Mammary epithelial cell (primary cell): ENCODE data around the gene LILRA1.

Source experiments
- EZH2 ChIP-seq: IDR thresholded peaks from 2 replicates; pipeline ENCODE4 v1.6.1; 2012; ENCODE audit warnings: low read length, inconsistent platforms, borderline replicate concordance
- TF ChIP-seq, protein P1 (sequence below), 2 donors: IDR thresholded peaks in 1 of 2; conservative IDR thresholded peaks in 1 of 2; 2 replicates each; pipeline ENCODE4 v1.5.1; 2011 to 2012; ENCODE audit warnings: inconsistent platforms in 2 of 2, low read length in 2 of 2, mild to moderate bottlenecking in 2 of 2, control low read depth in 1 of 2, low read depth in 1 of 2; ENCODE audit not compliant: insufficient read depth in 1 of 2; ENCODE audit errors: extremely low read depth in 1 of 2

DNA sequence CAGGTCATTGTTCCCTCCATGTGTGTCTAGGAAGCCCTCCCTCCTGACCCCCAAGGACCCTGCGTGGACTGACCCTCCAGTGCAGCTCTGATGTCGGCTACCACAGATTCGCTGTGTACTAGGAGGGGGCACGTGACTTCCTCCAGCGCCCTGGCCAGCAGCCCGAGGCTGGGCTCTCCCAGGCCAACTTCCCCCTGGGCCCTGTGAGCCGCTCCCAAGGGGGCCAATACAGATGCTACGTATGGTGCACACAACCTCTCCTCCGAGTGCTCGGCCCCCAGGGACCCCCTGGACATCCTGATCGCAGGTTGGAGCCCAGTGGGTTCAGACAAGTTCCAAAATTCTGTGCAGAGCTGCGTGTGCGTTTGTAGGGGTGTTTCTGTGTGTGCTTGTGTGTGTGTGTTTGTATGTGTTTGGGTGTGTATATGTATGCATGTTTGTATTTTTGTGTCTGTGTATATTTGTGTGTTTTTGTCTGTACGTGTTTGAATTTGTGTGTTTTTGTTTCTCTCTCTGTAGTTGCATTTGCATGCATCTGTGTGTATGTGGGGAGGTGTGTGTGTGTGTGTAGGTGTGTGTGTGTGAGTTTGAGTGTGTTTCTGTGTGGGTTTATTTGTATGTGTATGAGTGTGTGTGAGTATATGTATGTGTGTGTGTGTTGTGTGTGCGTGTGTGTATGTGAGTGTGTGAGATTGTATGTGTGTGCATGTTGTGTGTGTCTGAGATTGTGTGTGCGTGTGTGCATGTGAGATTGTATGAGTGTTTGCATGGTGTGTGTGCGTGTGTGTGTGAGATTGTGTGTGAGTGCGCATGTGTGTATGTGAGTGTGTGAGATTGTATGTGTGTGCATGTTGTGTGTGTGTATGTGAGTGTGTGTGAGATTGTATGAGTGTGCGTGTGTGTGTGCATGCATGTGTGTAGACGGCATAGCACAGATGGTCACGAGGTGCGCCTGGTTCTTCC, 41.2 kb upstream of the LILRA1 start:
- TF ChIP-seq, protein P1, sequence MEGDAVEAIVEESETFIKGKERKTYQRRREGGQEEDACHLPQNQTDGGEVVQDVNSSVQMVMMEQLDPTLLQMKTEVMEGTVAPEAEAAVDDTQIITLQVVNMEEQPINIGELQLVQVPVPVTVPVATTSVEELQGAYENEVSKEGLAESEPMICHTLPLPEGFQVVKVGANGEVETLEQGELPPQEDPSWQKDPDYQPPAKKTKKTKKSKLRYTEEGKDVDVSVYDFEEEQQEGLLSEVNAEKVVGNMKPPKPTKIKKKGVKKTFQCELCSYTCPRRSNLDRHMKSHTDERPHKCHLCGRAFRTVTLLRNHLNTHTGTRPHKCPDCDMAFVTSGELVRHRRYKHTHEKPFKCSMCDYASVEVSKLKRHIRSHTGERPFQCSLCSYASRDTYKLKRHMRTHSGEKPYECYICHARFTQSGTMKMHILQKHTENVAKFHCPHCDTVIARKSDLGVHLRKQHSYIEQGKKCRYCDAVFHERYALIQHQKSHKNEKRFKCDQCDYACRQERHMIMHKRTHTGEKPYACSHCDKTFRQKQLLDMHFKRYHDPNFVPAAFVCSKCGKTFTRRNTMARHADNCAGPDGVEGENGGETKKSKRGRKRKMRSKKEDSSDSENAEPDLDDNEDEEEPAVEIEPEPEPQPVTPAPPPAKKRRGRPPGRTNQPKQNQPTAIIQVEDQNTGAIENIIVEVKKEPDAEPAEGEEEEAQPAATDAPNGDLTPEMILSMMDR (conservative IDR thresholded peaks at IDR 0.05 in 1 of 2, IDR thresholded peaks at IDR 0.05 in 1 of 2; ENCODE audit: extremely low read depth in 1 of 2, insufficient read depth in 1 of 2, low read depth in 1 of 2, low read length in 2 of 2): no peak
- no peak for TF ChIP-seq EZH2
